ENCODE results near the gene GTF2E1.

GTF2E1 gene

GRCh38 chr3:120820748-120821147, 78.2 kb downstream of the GTF2E1 start:
- Histone ChIP-seq H3K9me3 (ENCODE audit: insufficient read depth, low read length) (no peaks in the 10 kb centered on the region), H4K20me1 (ENCODE audit: low read depth, low read length) (no peaks in the 10 kb centered on the region), H3K79me2 (ENCODE audit: insufficient read depth, low read length) (no peaks in the 10 kb centered on the region), H3F3A (ENCODE audit: insufficient read depth) (no peaks in the 10 kb centered on the region), H3K4me3 (ENCODE audit: insufficient read depth, low read length, poor library complexity, severe bottlenecking) (no peak overlapping the region), H3K9ac (ENCODE audit: low read length) (no peak overlapping the region), H3K9me2 (replicated peaks; ENCODE audit: insufficient read depth, low read length) (no peaks in the 10 kb centered on the region), H3K27me3 (ENCODE audit: low read length) (no peaks in the 10 kb centered on the region), H3K36me3 (ENCODE audit: low read length) (no peaks in the 10 kb centered on the region), H2AFZ (ENCODE audit: low read depth, low read length, severe bottlenecking) (no peak overlapping the region), H3K4me2 (ENCODE audit: low read depth, low read length, poor library complexity, severe bottlenecking) (no peak overlapping the region), H3K27ac (ENCODE audit: low read depth, low read length) (no peak overlapping the region)
- TF ChIP-seq CTCF (IDR thresholded peaks at IDR 0.05; ENCODE audit: insufficient read depth, low read length, poor library complexity, severe bottlenecking), result no peak
- no peak for TF ChIP-seq EZH2phosphoT487 (conservative IDR thresholded peaks at IDR 0.05; ENCODE audit: low read length)

DNA sequence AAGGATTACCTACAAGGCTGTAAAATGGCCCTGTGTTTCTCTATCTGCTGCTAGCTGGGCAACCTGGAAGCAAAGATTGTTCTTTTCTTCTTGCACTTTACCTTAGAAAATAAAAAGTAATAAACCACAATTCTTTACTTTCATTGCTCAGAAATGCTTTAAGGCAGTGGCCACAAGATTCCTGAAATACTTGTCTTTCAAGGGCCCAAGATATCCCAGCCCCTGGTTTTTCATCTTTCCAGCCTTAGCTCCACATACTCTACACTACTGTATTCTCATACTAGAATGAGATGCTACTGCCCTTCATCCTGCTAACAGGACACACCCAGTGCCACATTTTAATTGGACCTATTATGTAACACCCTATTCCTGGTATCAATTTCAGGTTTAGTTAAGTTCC, 78.9 kb downstream of the GTF2E1 start:
- no peaks in the 10 kb centered on the region for H3K9me2 ChIP-seq (replicated peaks; ENCODE audit: insufficient read depth, low read length)
- no peak overlapping the region for H3K4me2 ChIP-seq (ENCODE audit: low read depth, low read length, poor library complexity, severe bottlenecking)
- no peak overlapping the region for H2AFZ ChIP-seq (ENCODE audit: low read depth, low read length, severe bottlenecking)
- H3K9me3 ChIP-seq (ENCODE audit: insufficient read depth, low read length), result no peaks in the 10 kb centered on the region
- no peaks in the 10 kb centered on the region for H3F3A ChIP-seq (ENCODE audit: insufficient read depth)
- no peaks in the 10 kb centered on the region for H3K36me3 ChIP-seq (ENCODE audit: low read length)
- H3K27ac ChIP-seq (ENCODE audit: low read depth, low read length), result no peak overlapping the region
- no peaks in the 10 kb centered on the region for H3K79me2 ChIP-seq (ENCODE audit: insufficient read depth, low read length)
- TF ChIP-seq EZH2phosphoT487 (conservative IDR thresholded peaks at IDR 0.05; ENCODE audit: low read length) (no peak), CTCF (IDR thresholded peaks at IDR 0.05; ENCODE audit: insufficient read depth, low read length, poor library complexity, severe bottlenecking) (no peak)
- H3K4me3 ChIP-seq (ENCODE audit: insufficient read depth, low read length, poor library complexity, severe bottlenecking), result no peak overlapping the region
- H4K20me1 ChIP-seq (ENCODE audit: low read depth, low read length), result no peaks in the 10 kb centered on the region
- H3K27me3 ChIP-seq (ENCODE audit: low read length), result no peaks in the 10 kb centered on the region
- no peak overlapping the region for H3K9ac ChIP-seq (ENCODE audit: low read length)

- H3K36me3 ChIP-seq (ENCODE audit: low read length), result no peaks in the 10 kb centered on the region
- H3F3A ChIP-seq (ENCODE audit: insufficient read depth), result no peaks in the 10 kb centered on the region
- H2AFZ ChIP-seq (ENCODE audit: low read depth, low read length, severe bottlenecking), result no peak overlapping the region
- no peaks in the 10 kb centered on the region for H4K20me1 ChIP-seq (ENCODE audit: low read depth, low read length)
- no peaks in the 10 kb centered on the region for H3K9me2 ChIP-seq (replicated peaks; ENCODE audit: insufficient read depth, low read length)
- H3K27me3 ChIP-seq (ENCODE audit: low read length), result no peaks in the 10 kb centered on the region
- H3K79me2 ChIP-seq (ENCODE audit: insufficient read depth, low read length), result no peaks in the 10 kb centered on the region
- H3K9me3 ChIP-seq (ENCODE audit: insufficient read depth, low read length), result no peaks in the 10 kb centered on the region
- no peak overlapping the region for H3K4me2 ChIP-seq (ENCODE audit: low read depth, low read length, poor library complexity, severe bottlenecking)
- no peak overlapping the region for H3K9ac ChIP-seq (ENCODE audit: low read length)
- TF ChIP-seq CTCF (IDR thresholded peaks at IDR 0.05; ENCODE audit: insufficient read depth, low read length, poor library complexity, severe bottlenecking) (no peak), EZH2phosphoT487 (conservative IDR thresholded peaks at IDR 0.05; ENCODE audit: low read length) (no peak)
- H3K4me3 ChIP-seq (ENCODE audit: insufficient read depth, low read length, poor library complexity, severe bottlenecking), result no peak overlapping the region
- H3K27ac ChIP-seq (ENCODE audit: low read depth, low read length), result no peak overlapping the region
Observed at GRCh38 chr3:120823156-120823555, 80.6 kb downstream of the GTF2E1 start.
